Spleen (tissue), 7 donors: ENCODE measurements around the gene EPC2.

ENCODE experiments used
- CTCF ChIP-seq, 11 experiments: fragments of 200-600 bp in 7 of 11; fragments of 450-650 bp in 4 of 11; sonication (generic) in 4 of 11; IDR thresholded peaks in 8 of 11; conservative IDR thresholded peaks in 3 of 11; 1 replicate in 7 of 11; 2 replicates in 4 of 11; pipeline versions ENCODE4 v1.4.0 to v1.8.0; 2016 to 2021; ENCODE audit warnings: antibody characterized with exemption in 11 of 11, inconsistent platforms in 4 of 11, mild to moderate bottlenecking in 1 of 11
- POLR2A ChIP-seq, 3 donors: fragments of 450-650 bp; IDR thresholded peaks; one replicate each; pipeline ENCODE4 v1.5.1; 2017; ENCODE audit warnings: antibody characterized with exemption in 3 of 3, mild to moderate bottlenecking in 1 of 3
- donor health status: DM: no; HTN: no; CAD: no; lungs with moderate emphysema.
- donor health status: DM: no; HTN: no; CAD: no.
- donor health status: DM: no; HTN: no; CAD: no.

- TF ChIP-seq POLR2A (IDR thresholded peaks at IDR 0.05), result no peak
- no peak for TF ChIP-seq CTCF (IDR thresholded peaks at IDR 0.05 in 8 of 11, conservative IDR thresholded peaks at IDR 0.05 in 3 of 11)
These were observed 110.3 kb downstream of the EPC2 start for GRCh38 chr2:148754864-148755263.
